Cardiac fibroblast (primary cell): ENCODE data around the gene ATXN1.

Experiments used
- DNase-seq, 2 donors: peaks; one replicate each; pipeline versions ENCODE4 v3.0.0 to v3.0.0-alpha.2; 2010; ENCODE audit warnings: low read depth in 2 of 2
- H3K4me3 ChIP-seq, 2 donors: replicated peaks in 1 of 2; 1 replicate in 1 of 2; 2 replicates in 1 of 2; pipeline ENCODE4 v1.5.1; 2011; ENCODE audit warnings: low read depth in 2 of 2, low read length in 2 of 2, mild to moderate bottlenecking in 2 of 2, moderate library complexity in 1 of 2
- CTCF ChIP-seq: IDR thresholded peaks from one replicate; pipeline ENCODE4 v1.5.1; 2011; ENCODE audit warnings: low read depth, mild to moderate bottlenecking, low read length, inconsistent platforms

ATXN1 gene

GRCh38 chr6:16649241-16649640 is 112.0 kb downstream of the ATXN1 start:
- no peak overlapping the region for H3K4me3 ChIP-seq
- DNase-seq = peak in 1 of 2 donors; percentile 50
- TF ChIP-seq CTCF = no peak

GRCh38 chr6:16648003-16648402 is 113.3 kb downstream of the ATXN1 start:
- no peak for DNase-seq
- H3K4me3 ChIP-seq = no peak overlapping the region
- TF ChIP-seq CTCF = no peak

GRCh38 chr6:16647422-16647821 is 113.8 kb downstream of the ATXN1 start:
- no peak overlapping the region for H3K4me3 ChIP-seq
- no peak for DNase-seq
- TF ChIP-seq CTCF = no peak

- no peak for DNase-seq
- H3K4me3 ChIP-seq = no peak overlapping the region
- no peak for TF ChIP-seq CTCF
Observed at GRCh38 chr6:16644540-16645250, 116.6 kb downstream of the ATXN1 start.

GRCh38 chr6:16639684-16640480 is 121.4 kb downstream of the ATXN1 start:
- DNase-seq = peak; percentile 72 to 85
- no peak for TF ChIP-seq CTCF
- H3K4me3 ChIP-seq = no peak overlapping the region

GRCh38 chr6:16637635-16638034 is 123.6 kb downstream of the ATXN1 start:
- TF ChIP-seq CTCF = no peak
- H3K4me3 ChIP-seq = no peak overlapping the region
- no peak for DNase-seq
